Liver (tissue), 9 donors: ENCODE measurements around the gene C1QTNF12. TPM values are rescaled to one million over a fixed set of nuclear protein-coding genes. Genes with fewer than 3 reads are reported as not detected.

Experiments
- DNase-seq: peaks from one replicate; pipeline ENCODE4 v3.0.0-alpha.2; 2017; ENCODE audit warnings: low spot score
- H3K27ac ChIP-seq, 2 donors: one replicate each; pipeline ENCODE4 v1.7.0; 2013; ENCODE audit warnings: inconsistent platforms in 2 of 2, low read length in 2 of 2, control low read depth in 1 of 2, low read depth in 1 of 2, mild to moderate bottlenecking in 1 of 2
- H3K27me3 ChIP-seq, 4 donors: one replicate each; pipeline versions ENCODE4 v1.6.1 to v1.7.0; 2013; ENCODE audit warnings: low read length in 3 of 4, inconsistent platforms in 1 of 4, mild to moderate bottlenecking in 1 of 4, moderate library complexity in 1 of 4; ENCODE audit not compliant: control insufficient read depth in 4 of 4, insufficient read depth in 4 of 4
- H3K36me3 ChIP-seq, 4 donors: one replicate each; pipeline versions ENCODE4 v1.6.1 to v1.7.0; 2013; ENCODE audit warnings: low read length in 3 of 4, mild to moderate bottlenecking in 3 of 4, low read depth in 1 of 4, moderate library complexity in 1 of 4; ENCODE audit not compliant: control insufficient read depth in 4 of 4, insufficient read depth in 3 of 4
- H3K4me1 ChIP-seq, 4 donors: one replicate each; pipeline versions ENCODE4 v1.6.1 to v1.7.0; 2013; ENCODE audit warnings: low read length in 3 of 4, mild to moderate bottlenecking in 3 of 4, moderate library complexity in 1 of 4; ENCODE audit not compliant: control insufficient read depth in 4 of 4, insufficient read depth in 4 of 4
- H3K4me3 ChIP-seq, 3 donors: one replicate each; pipeline versions ENCODE4 v1.6.1 to v1.7.0; 2013; ENCODE audit warnings: low read length in 3 of 3, control low read depth in 1 of 3, low read depth in 1 of 3, mild to moderate bottlenecking in 1 of 3
- H3K9ac ChIP-seq, 2 donors: one replicate each; pipeline ENCODE4 v1.7.0; 2013; ENCODE audit warnings: low read length in 2 of 2, mild to moderate bottlenecking in 2 of 2, moderate library complexity in 2 of 2, control low read depth in 1 of 2, low read depth in 1 of 2
- H3K9me3 ChIP-seq, 4 donors: one replicate each; pipeline versions ENCODE4 v1.6.1 to v1.7.0; 2013; ENCODE audit warnings: low read length in 3 of 4; ENCODE audit not compliant: control insufficient read depth in 4 of 4
- FOXA1 ChIP-seq: IDR thresholded peaks from 2 replicates; pipeline ENCODE4 v1.6.1; 2016; ENCODE audit warnings: antibody characterized with exemption
- GABPA ChIP-seq, 2 donors: IDR thresholded peaks in 1 of 2; conservative IDR thresholded peaks in 1 of 2; 2 replicates each; pipeline ENCODE4 v1.6.1; 2016; ENCODE audit warnings: antibody characterized with exemption in 2 of 2, mild to moderate bottlenecking in 1 of 2, moderate library complexity in 1 of 2
- NR2F2 ChIP-seq: IDR thresholded peaks from 2 replicates; pipeline ENCODE4 v1.6.1; 2016; ENCODE audit warnings: antibody characterized with exemption
- RAD21 ChIP-seq, 2 donors: IDR thresholded peaks; 2 replicates each; pipeline ENCODE4 v1.6.1; 2016; ENCODE audit warnings: antibody characterized with exemption in 2 of 2, mild to moderate bottlenecking in 2 of 2
- TAF1 ChIP-seq: conservative IDR thresholded peaks from 2 replicates; pipeline ENCODE4 v1.6.1; 2016; ENCODE audit warnings: antibody characterized with exemption, mild to moderate bottlenecking
- YY1 ChIP-seq: IDR thresholded peaks from 2 replicates; pipeline ENCODE4 v1.6.1; 2016; ENCODE audit warnings: antibody characterized with exemption, mild to moderate bottlenecking
- WGBS: extraction: QIAGEN DNeasy Blood & Tissue Kit; methylation state at CpG from one replicate; pipeline ENCODE4 v1.1.7; 2013; 5-methylcytosine and 5-hydroxymethylcytosine counted together
- polyA plus RNA-seq, 2 donors: library from polyadenylated mRNA; stranded (reverse) in 1 of 2; unstranded in 1 of 2; fragments of 200-250 nt in 1 of 2; fragments of >200 nt in 1 of 2; fragmentation: Nextera tagmentation in 1 of 2; extraction: Ambion mirVana in 1 of 2; gene quantifications; one replicate each; pipeline versions ENCODE4 v1.2.1 to v1.2.3, GENCODE V29; 2013 to 2015
- total RNA-seq, 2 donors: library from RNA; depleted of rRNA; stranded (reverse); fragments of >200 nt; gene quantifications; one replicate each; pipeline ENCODE4 v1.2.3, GENCODE V29; 2014
- TF ChIP-seq, protein P1 (sequence below): IDR thresholded peaks from 2 replicates; pipeline ENCODE4 v1.6.1; 2016; ENCODE audit warnings: antibody characterized with exemption
- TF ChIP-seq, protein P2 (sequence below): fragments of 150-350 bp; IDR thresholded peaks from 2 replicates; pipeline ENCODE4 v1.5.1; 2017; ENCODE audit warnings: improper control_type of control experiment, low read depth, low read length; ENCODE audit not compliant: missing input control
- TF ChIP-seq, protein P3 (sequence below): IDR thresholded peaks from 2 replicates; pipeline ENCODE4 v1.6.1; 2016; ENCODE audit warnings: antibody characterized with exemption, mild to moderate bottlenecking
- donor health status: healthy.
- donor health status: healthy.
- donor health status: healthy.
- donor health status: healthy.
- donor health status: healthy.

C1QTNF12 gene
- total and polyA plus RNA-seq, 4 donors: 0.39 to 0.40 TPM; not detected in 2

DNA sequence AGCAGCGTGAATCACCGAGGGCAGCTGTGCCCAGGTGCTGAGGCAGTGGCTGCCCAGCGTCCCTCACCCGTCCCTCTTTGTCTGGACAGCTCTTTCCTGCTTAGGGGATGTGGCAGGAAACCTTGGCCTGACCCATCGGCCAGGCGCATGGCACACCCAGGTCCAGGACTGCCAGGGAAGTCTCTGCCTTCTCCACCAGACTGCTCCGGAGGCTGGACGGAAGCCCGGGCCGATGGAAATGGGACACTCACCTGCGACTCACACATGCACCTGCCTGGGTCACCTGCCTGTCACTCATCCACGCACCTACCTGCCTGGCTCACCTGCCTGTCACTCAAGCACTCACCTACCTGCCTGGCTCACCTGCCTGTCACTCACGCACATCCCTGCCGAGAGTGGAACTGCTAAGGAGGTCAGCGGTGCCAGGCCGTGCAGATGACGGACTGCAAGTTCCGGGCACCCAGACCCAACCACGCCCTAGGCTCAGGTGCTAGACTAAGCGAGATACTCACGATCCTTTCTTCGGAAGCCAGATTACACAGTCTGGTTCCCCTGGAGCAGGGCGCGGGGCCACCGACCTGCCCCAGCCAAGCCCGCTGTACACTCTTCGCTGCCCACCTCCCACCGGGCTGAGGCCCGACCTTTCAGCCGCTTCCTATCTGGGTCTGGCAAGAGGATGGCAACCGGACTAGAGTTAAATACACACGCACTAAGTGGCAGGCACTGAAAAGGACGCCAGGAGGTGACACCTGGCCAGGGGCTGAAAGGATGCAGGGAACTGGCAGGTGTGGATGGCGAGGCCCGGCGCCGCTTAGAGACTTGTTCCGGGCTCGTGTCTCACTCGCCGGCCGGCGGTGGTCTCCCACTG, 26.1 kb upstream of the C1QTNF12 start:
- Histone ChIP-seq H3K36me3 (peaks cover under 1 to 4% (median 2%) of the 10 kb centered on the region in 4 donors), H3K9ac (peak overlapping the region; percentile 43 to 73), H3K4me1 (peaks cover 13 to 39% (median 30%) of the 10 kb centered on the region in 4 donors), H3K27ac (peak overlapping the region; percentile 13 to 23), H3K27me3 (no peaks in the 10 kb centered on the region), H3K9me3 (no peaks in the 10 kb centered on the region), H3K4me3 (peak overlapping the region; percentile 89 to 95 (median 94))
- 19% methylated on average over 43 of the region's 43 CpGs for WGBS
- DNase-seq: no peak
- no peak for TF ChIP-seq GABPA (IDR thresholded peaks at IDR 0.05 in 1 of 2, conservative IDR thresholded peaks at IDR 0.05 in 1 of 2)
- TF ChIP-seq RAD21 (IDR thresholded peaks at IDR 0.05): peak in 1 of 2 donors; percentile 5

DNA sequence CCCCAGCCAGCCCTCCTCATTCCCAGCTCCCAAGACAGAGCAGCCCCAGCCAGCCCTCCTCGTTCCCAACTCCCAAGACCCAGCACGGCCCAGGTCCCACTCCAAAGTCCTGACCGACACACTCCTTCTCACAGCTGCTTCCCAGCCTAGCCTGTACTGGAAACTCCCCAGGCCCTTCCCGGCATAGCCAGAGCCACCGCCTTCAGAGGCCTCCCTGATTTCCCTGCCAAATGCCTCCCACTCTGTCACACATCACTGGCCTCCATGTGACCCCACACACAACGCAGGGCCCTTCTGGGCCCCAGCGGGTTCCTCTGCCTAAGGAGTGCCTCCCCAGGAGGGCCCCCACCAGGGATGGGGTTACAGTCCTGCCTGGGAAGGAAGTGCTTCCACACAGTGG, 24.3 kb upstream of the C1QTNF12 start:
- WGBS: 86% methylated on average over 7 of the region's 7 CpGs
- peaks cover 13 to 39% (median 30%) of the 10 kb centered on the region in 4 donors for H3K4me1 ChIP-seq

More for the DNA sequence above, 24.3 kb upstream of the C1QTNF12 start:
- H3K9ac ChIP-seq: no peak overlapping the region
- no peaks in the 10 kb centered on the region for H3K27me3 ChIP-seq
- H3K27ac ChIP-seq: no peak overlapping the region
- H3K4me3 ChIP-seq: no peak overlapping the region
- H3K9me3 ChIP-seq: no peaks in the 10 kb centered on the region
- TF ChIP-seq, protein P1, sequence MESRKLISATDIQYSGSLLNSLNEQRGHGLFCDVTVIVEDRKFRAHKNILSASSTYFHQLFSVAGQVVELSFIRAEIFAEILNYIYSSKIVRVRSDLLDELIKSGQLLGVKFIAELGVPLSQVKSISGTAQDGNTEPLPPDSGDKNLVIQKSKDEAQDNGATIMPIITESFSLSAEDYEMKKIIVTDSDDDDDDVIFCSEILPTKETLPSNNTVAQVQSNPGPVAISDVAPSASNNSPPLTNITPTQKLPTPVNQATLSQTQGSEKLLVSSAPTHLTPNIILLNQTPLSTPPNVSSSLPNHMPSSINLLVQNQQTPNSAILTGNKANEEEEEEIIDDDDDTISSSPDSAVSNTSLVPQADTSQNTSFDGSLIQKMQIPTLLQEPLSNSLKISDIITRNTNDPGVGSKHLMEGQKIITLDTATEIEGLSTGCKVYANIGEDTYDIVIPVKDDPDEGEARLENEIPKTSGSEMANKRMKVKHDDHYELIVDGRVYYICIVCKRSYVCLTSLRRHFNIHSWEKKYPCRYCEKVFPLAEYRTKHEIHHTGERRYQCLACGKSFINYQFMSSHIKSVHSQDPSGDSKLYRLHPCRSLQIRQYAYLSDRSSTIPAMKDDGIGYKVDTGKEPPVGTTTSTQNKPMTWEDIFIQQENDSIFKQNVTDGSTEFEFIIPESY: no peak
- no peak for TF ChIP-seq YY1
- TF ChIP-seq FOXA1: no peak
- no peak for TF ChIP-seq GABPA (IDR thresholded peaks at IDR 0.05 in 1 of 2, conservative IDR thresholded peaks at IDR 0.05 in 1 of 2)
- no peak for TF ChIP-seq TAF1
- no peak for TF ChIP-seq NR2F2
- TF ChIP-seq, protein P2, sequence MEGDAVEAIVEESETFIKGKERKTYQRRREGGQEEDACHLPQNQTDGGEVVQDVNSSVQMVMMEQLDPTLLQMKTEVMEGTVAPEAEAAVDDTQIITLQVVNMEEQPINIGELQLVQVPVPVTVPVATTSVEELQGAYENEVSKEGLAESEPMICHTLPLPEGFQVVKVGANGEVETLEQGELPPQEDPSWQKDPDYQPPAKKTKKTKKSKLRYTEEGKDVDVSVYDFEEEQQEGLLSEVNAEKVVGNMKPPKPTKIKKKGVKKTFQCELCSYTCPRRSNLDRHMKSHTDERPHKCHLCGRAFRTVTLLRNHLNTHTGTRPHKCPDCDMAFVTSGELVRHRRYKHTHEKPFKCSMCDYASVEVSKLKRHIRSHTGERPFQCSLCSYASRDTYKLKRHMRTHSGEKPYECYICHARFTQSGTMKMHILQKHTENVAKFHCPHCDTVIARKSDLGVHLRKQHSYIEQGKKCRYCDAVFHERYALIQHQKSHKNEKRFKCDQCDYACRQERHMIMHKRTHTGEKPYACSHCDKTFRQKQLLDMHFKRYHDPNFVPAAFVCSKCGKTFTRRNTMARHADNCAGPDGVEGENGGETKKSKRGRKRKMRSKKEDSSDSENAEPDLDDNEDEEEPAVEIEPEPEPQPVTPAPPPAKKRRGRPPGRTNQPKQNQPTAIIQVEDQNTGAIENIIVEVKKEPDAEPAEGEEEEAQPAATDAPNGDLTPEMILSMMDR: no peak
- TF ChIP-seq, protein P3, sequence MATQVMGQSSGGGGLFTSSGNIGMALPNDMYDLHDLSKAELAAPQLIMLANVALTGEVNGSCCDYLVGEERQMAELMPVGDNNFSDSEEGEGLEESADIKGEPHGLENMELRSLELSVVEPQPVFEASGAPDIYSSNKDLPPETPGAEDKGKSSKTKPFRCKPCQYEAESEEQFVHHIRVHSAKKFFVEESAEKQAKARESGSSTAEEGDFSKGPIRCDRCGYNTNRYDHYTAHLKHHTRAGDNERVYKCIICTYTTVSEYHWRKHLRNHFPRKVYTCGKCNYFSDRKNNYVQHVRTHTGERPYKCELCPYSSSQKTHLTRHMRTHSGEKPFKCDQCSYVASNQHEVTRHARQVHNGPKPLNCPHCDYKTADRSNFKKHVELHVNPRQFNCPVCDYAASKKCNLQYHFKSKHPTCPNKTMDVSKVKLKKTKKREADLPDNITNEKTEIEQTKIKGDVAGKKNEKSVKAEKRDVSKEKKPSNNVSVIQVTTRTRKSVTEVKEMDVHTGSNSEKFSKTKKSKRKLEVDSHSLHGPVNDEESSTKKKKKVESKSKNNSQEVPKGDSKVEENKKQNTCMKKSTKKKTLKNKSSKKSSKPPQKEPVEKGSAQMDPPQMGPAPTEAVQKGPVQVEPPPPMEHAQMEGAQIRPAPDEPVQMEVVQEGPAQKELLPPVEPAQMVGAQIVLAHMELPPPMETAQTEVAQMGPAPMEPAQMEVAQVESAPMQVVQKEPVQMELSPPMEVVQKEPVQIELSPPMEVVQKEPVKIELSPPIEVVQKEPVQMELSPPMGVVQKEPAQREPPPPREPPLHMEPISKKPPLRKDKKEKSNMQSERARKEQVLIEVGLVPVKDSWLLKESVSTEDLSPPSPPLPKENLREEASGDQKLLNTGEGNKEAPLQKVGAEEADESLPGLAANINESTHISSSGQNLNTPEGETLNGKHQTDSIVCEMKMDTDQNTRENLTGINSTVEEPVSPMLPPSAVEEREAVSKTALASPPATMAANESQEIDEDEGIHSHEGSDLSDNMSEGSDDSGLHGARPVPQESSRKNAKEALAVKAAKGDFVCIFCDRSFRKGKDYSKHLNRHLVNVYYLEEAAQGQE: no peak
- H3K36me3 ChIP-seq: peaks cover 2 to 11% (median 9%) of the 10 kb centered on the region in 4 donors
- no peak for DNase-seq
